HL-60 (cell line): ENCODE results near the gene BET1.

Source experiments
- DNase-seq, 2 experiments: peaks; one replicate each; pipeline ENCODE4 v3.0.0-alpha.2; 2010 to 2020; ENCODE audit warnings: low read depth in 1 of 2, low spot score in 1 of 2
- H3K27ac ChIP-seq: fragments of 250-450 bp; sonication (Bioruptor Pico); replicated peaks from 2 replicates; pipeline ENCODE4 v1.5.1; 2020; ENCODE audit warnings: mild to moderate bottlenecking, moderate library complexity
- H3K27me3 ChIP-seq: fragments of 250-450 bp; sonication (Bioruptor Pico); 2 replicates; pipeline ENCODE4 v1.5.1; 2021; ENCODE audit warnings: mild to moderate bottlenecking, moderate library complexity; ENCODE audit not compliant: insufficient read depth, poor library complexity, severe bottlenecking
- H3K4me3 ChIP-seq: replicated peaks from 2 replicates; pipeline ENCODE4 v1.5.1; 2011; ENCODE audit warnings: mild to moderate bottlenecking, control low read depth, low read length; ENCODE audit not compliant: insufficient read depth
- CTCF ChIP-seq: IDR thresholded peaks from one replicate; pipeline ENCODE4 v1.5.1; 2011; ENCODE audit warnings: low read length, control low read depth, inconsistent platforms; ENCODE audit not compliant: insufficient read depth
- GABPA ChIP-seq: IDR thresholded peaks from 2 replicates; pipeline ENCODE4 v1.6.1; 2012; ENCODE audit warnings: low read depth
- POLR2AphosphoS5 ChIP-seq: IDR thresholded peaks from 2 replicates; pipeline ENCODE4 v1.6.1; 2012; ENCODE audit warnings: low read depth
- REST ChIP-seq: IDR thresholded peaks from 2 replicates; pipeline ENCODE4 v1.6.1; 2012; ENCODE audit warnings: low read depth; ENCODE audit not compliant: insufficient replicate concordance
- SPI1 ChIP-seq: IDR thresholded peaks from 2 replicates; pipeline ENCODE4 v1.6.1; 2012; ENCODE audit warnings: low read depth, mild to moderate bottlenecking, borderline replicate concordance

The BET1 gene

GRCh38 chr7:93980744-93981479 lies 23.2 kb downstream of the BET1 start:
- no peak for TF ChIP-seq GABPA
- no peak for TF ChIP-seq POLR2AphosphoS5
- peaks cover 2% of the 10 kb centered on the region for H3K27me3 ChIP-seq
- H3K4me3 ChIP-seq, result no peak overlapping the region
- no peak for DNase-seq
- H3K27ac ChIP-seq, result no peak overlapping the region

DNA sequence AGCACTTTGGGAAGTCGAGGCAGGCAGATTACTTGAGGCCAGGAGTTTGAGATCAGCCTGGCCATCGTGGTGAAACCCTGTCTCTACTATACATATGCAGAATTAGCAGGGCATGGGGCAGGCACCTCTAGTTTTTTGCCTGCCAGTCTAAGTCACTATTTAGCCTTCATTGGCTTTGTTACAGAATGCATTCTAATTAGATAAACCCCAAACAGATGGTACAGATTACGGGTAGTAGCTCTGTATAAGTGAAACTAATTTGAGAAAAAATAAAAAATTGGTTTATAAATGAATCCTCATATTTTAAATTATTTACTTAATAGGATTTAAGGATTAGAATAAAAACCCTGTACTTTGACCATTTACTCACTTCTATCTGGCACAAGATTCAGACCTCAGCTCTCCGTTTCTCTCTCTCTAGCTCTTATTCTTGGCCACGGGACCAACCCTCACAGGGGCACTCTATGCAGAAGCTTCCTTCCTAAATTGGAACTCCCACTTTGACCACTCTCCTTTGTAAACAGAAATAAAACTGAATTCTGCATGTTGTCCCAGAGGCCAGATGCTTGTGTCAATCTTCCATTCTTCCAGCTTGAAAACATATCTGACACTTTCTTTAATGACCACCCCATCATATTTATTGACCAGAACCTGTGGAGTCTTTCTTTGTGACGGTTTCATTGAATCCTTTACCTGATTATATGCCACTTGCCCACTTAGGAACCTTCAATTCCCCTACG lies 26.8 kb downstream of the BET1 start:
- TF ChIP-seq REST, result no peak
- TF ChIP-seq CTCF, result no peak
- TF ChIP-seq SPI1, result no peak
- no peak for TF ChIP-seq POLR2AphosphoS5
- no peak for TF ChIP-seq GABPA
- Histone ChIP-seq H3K27me3 (peaks cover 2% of the 10 kb centered on the region), H3K4me3 (no peak overlapping the region), H3K27ac (no peak overlapping the region)
- DNase-seq, result no peak

DNA sequence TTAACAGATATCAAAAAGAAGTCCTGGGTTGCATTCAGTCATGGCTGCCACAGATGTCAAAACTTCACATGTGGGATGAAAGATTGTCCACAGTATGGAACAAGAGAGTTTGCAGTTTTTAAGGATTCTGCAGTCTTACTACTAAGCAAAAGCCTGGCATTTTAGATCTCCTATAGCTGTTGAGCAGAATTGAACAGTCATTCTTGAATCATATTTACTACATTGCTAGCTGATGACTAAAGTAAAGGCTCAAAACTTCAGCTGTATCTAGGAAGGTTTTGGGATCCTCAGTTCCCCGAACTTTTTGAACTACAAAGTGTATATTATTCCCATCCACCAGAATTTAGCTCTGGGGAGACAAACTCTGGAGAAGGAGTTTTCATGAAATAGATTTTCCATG lies 31.0 kb downstream of the BET1 start:
- TF ChIP-seq REST, result no peak
- no peak for TF ChIP-seq GABPA
- TF ChIP-seq POLR2AphosphoS5, result no peak
- TF ChIP-seq CTCF, result no peak
- TF ChIP-seq SPI1, result no peak
- Histone ChIP-seq H3K27me3 (no peaks in the 10 kb centered on the region), H3K4me3 (no peak overlapping the region), H3K27ac (no peak overlapping the region)
- DNase-seq, result no peak

DNA sequence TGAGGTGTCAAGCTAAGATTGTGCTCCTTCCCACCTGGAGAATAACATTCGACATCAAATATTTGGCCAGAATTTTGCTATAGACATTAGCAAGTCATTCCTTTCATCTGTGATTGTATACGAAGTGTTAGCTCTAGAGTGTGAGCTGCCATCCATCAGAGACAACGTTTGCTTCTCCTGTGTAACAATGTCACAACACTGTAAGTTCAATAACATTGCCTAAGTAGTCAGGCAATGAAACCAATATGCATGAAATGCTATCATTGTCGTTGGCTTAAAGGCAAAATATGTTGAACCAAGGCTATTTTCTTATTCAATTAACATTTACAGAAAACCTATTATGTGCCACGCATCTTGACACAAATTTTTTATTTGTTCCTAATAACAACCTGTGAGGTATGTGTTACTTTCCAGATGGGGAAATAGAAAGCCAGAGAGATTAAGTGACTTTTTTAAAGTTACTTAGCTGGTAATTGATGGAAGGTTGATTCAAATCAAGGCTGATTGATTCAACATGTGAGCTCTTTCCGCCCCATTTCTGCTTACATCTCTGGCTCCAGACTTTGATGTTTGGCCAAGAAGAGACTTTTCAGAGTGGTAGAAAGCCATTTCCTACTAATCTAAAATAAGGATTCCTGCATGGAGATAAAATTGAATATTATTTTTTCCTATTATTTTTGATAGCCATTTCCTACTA lies 32.0 kb downstream of the BET1 start:
- DNase-seq, result no peak
- Histone ChIP-seq H3K27me3 (no peaks in the 10 kb centered on the region), H3K27ac (no peak overlapping the region), H3K4me3 (no peak overlapping the region)
- TF ChIP-seq REST, result no peak
- TF ChIP-seq SPI1, result no peak
